CD8-positive, alpha-beta memory T cell (primary cell): ENCODE results near the gene FFAR1. TPM values are rescaled to one million over a fixed set of nuclear protein-coding genes. Genes with fewer than 3 reads are reported as not detected.
A peak's percentile ranks its signal among the peaks of the same experiment; 100 is the strongest.
"Not testable (repeated sequence)": the region's sequence is repeated elsewhere in the genome, so short reads cannot be mapped to it uniquely, and the experiment has no call there.

Source experiments
- CTCF ChIA-PET: fragments of 350-600 bp; sonication (Branson Sonifier 250); formaldehyde crosslinking; loops from one replicate; lab custom pipeline; 2021; ENCODE audit warnings: antibody characterized with exemption; lab: Charles Lee
- POLR2A ChIA-PET: fragments of 350-600 bp; sonication (Branson Sonifier 250); formaldehyde crosslinking; loops from one replicate; lab custom pipeline; 2021; ENCODE audit warnings: antibody characterized with exemption; lab: Charles Lee
- DNase-seq, 5 donors: peaks; one replicate each; pipeline versions ENCODE4 v3.0.0 to v3.0.0-alpha.2; 2020 to 2022; ENCODE audit warnings: mixed read lengths in 1 of 5
- H3K27ac ChIP-seq: one replicate; pipeline ENCODE4 v1.7.0; 2013; ENCODE audit warnings: low read depth, mild to moderate bottlenecking, low read length, moderate library complexity
- H3K27me3 ChIP-seq: 2 replicates; pipeline ENCODE4 v1.7.0; 2013; ENCODE audit warnings: low read length, mild to moderate bottlenecking; ENCODE audit not compliant: insufficient read depth, poor library complexity, severe bottlenecking
- H3K36me3 ChIP-seq: 2 replicates; pipeline ENCODE4 v1.7.0; 2013; ENCODE audit warnings: mild to moderate bottlenecking, low read length, moderate library complexity; ENCODE audit not compliant: insufficient read depth
- H3K4me1 ChIP-seq: 2 replicates; pipeline ENCODE4 v1.7.0; 2013; ENCODE audit warnings: mild to moderate bottlenecking, low read length, moderate library complexity; ENCODE audit not compliant: insufficient read depth
- H3K4me3 ChIP-seq: 2 replicates; pipeline ENCODE4 v1.7.0; 2013; ENCODE audit warnings: mild to moderate bottlenecking, low read length
- H3K9me3 ChIP-seq: 2 replicates; pipeline ENCODE4 v1.7.0; 2013; ENCODE audit warnings: mild to moderate bottlenecking, low read length
- H3K27ac Mint-ChIP-seq, 8 donors: one replicate each; pipeline ENCODE4 v1.8.0; 2020 to 2021; ENCODE audit warnings: mixed read lengths in 8 of 8, mild to moderate bottlenecking in 6 of 8, inconsistent platforms in 3 of 8, moderate library complexity in 3 of 8
- H3K27me3 Mint-ChIP-seq, 2 donors: one replicate each; pipeline ENCODE4 v1.8.0; 2020 to 2021; ENCODE audit warnings: mixed read lengths in 2 of 2, mild to moderate bottlenecking in 1 of 2, moderate library complexity in 1 of 2
- H3K36me3 Mint-ChIP-seq, 3 donors: one replicate each; pipeline ENCODE4 v1.8.0; 2020 to 2021; ENCODE audit warnings: mixed read lengths in 3 of 3, inconsistent platforms in 1 of 3, mild to moderate bottlenecking in 1 of 3
- H3K4me1 Mint-ChIP-seq, 3 donors: one replicate each; pipeline ENCODE4 v1.8.0; 2020 to 2021; ENCODE audit warnings: mixed read lengths in 3 of 3, inconsistent platforms in 1 of 3, mild to moderate bottlenecking in 1 of 3
- H3K4me3 Mint-ChIP-seq, 7 donors: one replicate each; pipeline ENCODE4 v1.8.0; 2020 to 2021; ENCODE audit warnings: mixed read lengths in 7 of 7, mild to moderate bottlenecking in 6 of 7, moderate library complexity in 4 of 7, inconsistent platforms in 2 of 7
- H3K9me3 Mint-ChIP-seq, 5 donors: one replicate each; pipeline ENCODE4 v1.8.0; 2020 to 2022; ENCODE audit warnings: mixed read lengths in 5 of 5, mild to moderate bottlenecking in 3 of 5, moderate library complexity in 2 of 5, inconsistent platforms in 1 of 5
- polyA plus RNA-seq: library from polyadenylated mRNA; unstranded; fragments of 300-500 nt; fragmentation: Illumina TruSeq; gene quantifications from one replicate; pipeline ENCODE4 v1.2.3, GENCODE V29; 2021
- total RNA-seq, 2 experiments: library from RNA; stranded (reverse); gene quantifications; one replicate each; pipeline ENCODE4 v1.2.3, GENCODE V29; 2021

FFAR1 gene
- total and polyA plus RNA-seq, 3 experiments from 2014 or later, result not detected

- no peak overlapping the region for H3K4me3 Mint-ChIP-seq
- H3K27ac Mint-ChIP-seq, result peak overlapping the region in 1 of 8 donors; percentile 38
- ChIA-PET POLR2A (no interaction called here), CTCF (interaction anchor here (0.7 to 4.3 kb wide), 18 partner anchors 9 to 158 kb away, joined by 3 to 37 read pairs (median 4); no protein-coding TSS in a partner anchor)
- no peaks in the 10 kb centered on the region for H3K9me3 ChIP-seq
- peaks cover 11% of the 10 kb centered on the region for H3K4me1 ChIP-seq
- no peak overlapping the region for H3K27ac ChIP-seq
- no peaks in the 10 kb centered on the region for H3K36me3 ChIP-seq
- H3K27me3 ChIP-seq, result no peaks in the 10 kb centered on the region
- no peaks in the 10 kb centered on the region for H3K9me3 Mint-ChIP-seq
- H3K4me1 Mint-ChIP-seq, result peaks cover 9 to 14% (median 12%) of the 10 kb centered on the region in 3 donors
- H3K4me3 ChIP-seq, result no peak overlapping the region
- DNase-seq, result peak; percentile 53 to 78 (median 62)
- no peaks in the 10 kb centered on the region for H3K36me3 Mint-ChIP-seq
- peaks cover 4 to 5% of the 10 kb centered on the region in 2 donors for H3K27me3 Mint-ChIP-seq
These were observed 5.0 kb downstream of the FFAR1 start for GRCh38 chr19:35352448-35353304.

GRCh38 chr19:35353635-35354034 lies 5.9 kb downstream of the FFAR1 start:
- H3K4me1 ChIP-seq, result peaks cover 6% of the 10 kb centered on the region
- H3K4me3 ChIP-seq, result no peak overlapping the region
- H3K36me3 ChIP-seq, result no peaks in the 10 kb centered on the region
- H3K9me3 ChIP-seq, result no peaks in the 10 kb centered on the region
- DNase-seq, result no peak
- ChIA-PET CTCF (interaction anchor here (1.3 to 4.3 kb wide), 11 partner anchors 76 to 157 kb away, joined by 3 to 37 read pairs (median 8); no protein-coding TSS in a partner anchor), POLR2A (no interaction called here)
- no peak overlapping the region for H3K27ac ChIP-seq
- H3K27me3 ChIP-seq, result no peaks in the 10 kb centered on the region
- Mint-ChIP-seq H3K27me3 (peaks cover 8 to 13% of the 10 kb centered on the region in 2 donors), H3K4me3 (no peak overlapping the region), H3K4me1 (peaks cover 10 to 14% (median 14%) of the 10 kb centered on the region in 3 donors), H3K36me3 (no peaks in the 10 kb centered on the region), H3K27ac (no peak overlapping the region), H3K9me3 (no peaks in the 10 kb centered on the region)

GRCh38 chr19:35354898-35355297 lies 7.2 kb downstream of the FFAR1 start:
- H3K36me3 ChIP-seq, result no peaks in the 10 kb centered on the region
- Mint-ChIP-seq H3K4me3 (no peak overlapping the region), H3K4me1 (peaks cover 10 to 14% (median 14%) of the 10 kb centered on the region in 3 donors), H3K27me3 (peaks cover 8 to 13% of the 10 kb centered on the region in 2 donors), H3K9me3 (no peaks in the 10 kb centered on the region), H3K36me3 (no peaks in the 10 kb centered on the region), H3K27ac (peak overlapping the region in 1 of 8 donors; percentile 29)
- no peak overlapping the region for H3K4me3 ChIP-seq
- no peak overlapping the region for H3K27ac ChIP-seq
- peaks cover 6% of the 10 kb centered on the region for H3K4me1 ChIP-seq
- POLR2A ChIA-PET, result no interaction called here
- no peak for DNase-seq
- CTCF ChIA-PET, result interaction anchor here (3.6 to 4.3 kb wide), 2 partner anchors 114 to 140 kb away, joined by 35 to 37 read pairs; no protein-coding TSS in a partner anchor
- H3K27me3 ChIP-seq, result no peaks in the 10 kb centered on the region
- H3K9me3 ChIP-seq, result no peaks in the 10 kb centered on the region

GRCh38 chr19:35355791-35356460 lies 8.2 kb downstream of the FFAR1 start:
- peaks cover 10 to 14% (median 14%) of the 10 kb centered on the region in 3 donors for H3K4me1 Mint-ChIP-seq
- no peaks in the 10 kb centered on the region for H3K36me3 Mint-ChIP-seq
- no peaks in the 10 kb centered on the region for H3K36me3 ChIP-seq
- ChIA-PET CTCF (interaction anchor here (1.4 to 4.3 kb wide), 2 partner anchors 131 to 139 kb away, joined by 3 to 35 read pairs; no protein-coding TSS in a partner anchor), POLR2A (no interaction called here)
- no peak overlapping the region for H3K27ac Mint-ChIP-seq
- peaks cover 6% of the 10 kb centered on the region for H3K4me1 ChIP-seq
- H3K27me3 Mint-ChIP-seq, result peaks cover 9 to 13% of the 10 kb centered on the region in 2 donors
- no peaks in the 10 kb centered on the region for H3K27me3 ChIP-seq
- no peak overlapping the region for H3K4me3 Mint-ChIP-seq
- no peak overlapping the region for H3K27ac ChIP-seq
- H3K9me3 ChIP-seq, result no peaks in the 10 kb centered on the region
- no peaks in the 10 kb centered on the region for H3K9me3 Mint-ChIP-seq
- DNase-seq, result no peak
- no peak overlapping the region for H3K4me3 ChIP-seq

- H3K4me3 Mint-ChIP-seq, result peak within 1 kb of the TSS in 2 of 7 donors; percentile 5 to 16
- H3K27me3 Mint-ChIP-seq, result peaks cover 15 to 25% of the 10 kb centered on the region in 2 donors
- peaks cover 6 to 9% (median 9%) of the 10 kb centered on the region in 3 donors for H3K4me1 Mint-ChIP-seq
- no peak within 1 kb of the TSS for H3K4me3 ChIP-seq
- no peaks in the 10 kb centered on the region for H3K9me3 ChIP-seq
- ChIA-PET POLR2A (no interaction called here), CTCF (interaction anchor here (1.1 kb wide), 1 partner anchor 153 kb away, joined by 3 read pairs; no protein-coding TSS in a partner anchor)
- no peaks in the 10 kb centered on the region for H3K36me3 ChIP-seq
- H3K4me1 ChIP-seq, result peaks cover under 1% of the 10 kb centered on the region
- no peak within 1 kb of the TSS for H3K27ac ChIP-seq
- H3K9me3 Mint-ChIP-seq, result no peaks in the 10 kb centered on the region
- no peaks in the 10 kb centered on the region for H3K36me3 Mint-ChIP-seq
- no peak for DNase-seq
- H3K27ac Mint-ChIP-seq, result peak within 1 kb of the TSS in 2 of 8 donors; percentile 2 to 61
- H3K27me3 ChIP-seq, result no peaks in the 10 kb centered on the region
These were observed 10.3 kb downstream of the FFAR1 start, which contains the start of gene FFAR3 for GRCh38 chr19:35357867-35358573. TSS of gene FFAR3 (plus strand) at chr19:35358460. CDS start at chr19:35358891, 431 bp downstream.

GRCh38 chr19:35358834-35359233 lies 11.1 kb downstream of the FFAR1 start:
- H3K27ac Mint-ChIP-seq, H3K36me3 ChIP-seq, POLR2A ChIA-PET, H3K4me3 Mint-ChIP-seq, CTCF ChIA-PET, H3K9me3 ChIP-seq, H3K27me3 ChIP-seq, H3K4me1 Mint-ChIP-seq, DNase-seq, H3K9me3 Mint-ChIP-seq, H3K27ac ChIP-seq, H3K4me3 ChIP-seq, H3K36me3 Mint-ChIP-seq, H3K4me1 ChIP-seq: not testable (repeated sequence)
- H3K27me3 Mint-ChIP-seq, result peaks cover 15 to 25% of the 10 kb centered on the region in 2 donors

GRCh38 chr19:35359395-35359794 lies 11.7 kb downstream of the FFAR1 start:
- H3K4me3 Mint-ChIP-seq, H3K27me3 ChIP-seq, POLR2A ChIA-PET, DNase-seq, H3K27ac ChIP-seq, H3K4me1 ChIP-seq, H3K4me1 Mint-ChIP-seq, CTCF ChIA-PET, H3K27ac Mint-ChIP-seq, H3K9me3 Mint-ChIP-seq, H3K36me3 ChIP-seq, H3K4me3 ChIP-seq, H3K36me3 Mint-ChIP-seq, H3K9me3 ChIP-seq: not testable (repeated sequence)
- peaks cover 15 to 26% of the 10 kb centered on the region in 2 donors for H3K27me3 Mint-ChIP-seq
